GM12801 (cell line): ENCODE measurements around the gene NSRP1.

Experiments used
- CTCF ChIP-seq: IDR thresholded peaks from one replicate; pipeline ENCODE4 v1.5.1; 2011; ENCODE audit warnings: control low read depth; ENCODE audit not compliant: insufficient read length; ENCODE audit errors: extremely low read depth

The NSRP1 gene

GRCh38 chr17:30191072-30191471 is 74.5 kb downstream of the NSRP1 start:
- TF ChIP-seq CTCF = no peak

GRCh38 chr17:30196504-30196903 is 79.9 kb downstream of the NSRP1 start:
- TF ChIP-seq CTCF = no peak

- TF ChIP-seq CTCF = no peak
Observed at GRCh38 chr17:30197416-30197815, 80.8 kb downstream of the NSRP1 start.

GRCh38 chr17:30199600-30199999 is 83.0 kb downstream of the NSRP1 start:
- TF ChIP-seq CTCF = no peak

- TF ChIP-seq CTCF = no peak
Observed at GRCh38 chr17:30200106-30200505, 83.5 kb downstream of the NSRP1 start.

- TF ChIP-seq CTCF = no peak
Observed at GRCh38 chr17:30203471-30203981, 86.9 kb downstream of the NSRP1 start.

- TF ChIP-seq CTCF = no peak
Observed at GRCh38 chr17:30207655-30208054, 91.0 kb downstream of the NSRP1 start.

GRCh38 chr17:30208214-30208613 is 91.6 kb downstream of the NSRP1 start:
- TF ChIP-seq CTCF = no peak
